HG02623 (cell line): ENCODE measurements around the gene CARD11.

Source experiments
- ATAC-seq: cut with Tn5 transposase; IDR thresholded peaks from one replicate; pipeline ENCODE4 v1.9.1; 2021; ENCODE audit warnings: moderate library complexity; ENCODE audit not compliant: unreplicated experiment

CARD11 gene

DNA sequence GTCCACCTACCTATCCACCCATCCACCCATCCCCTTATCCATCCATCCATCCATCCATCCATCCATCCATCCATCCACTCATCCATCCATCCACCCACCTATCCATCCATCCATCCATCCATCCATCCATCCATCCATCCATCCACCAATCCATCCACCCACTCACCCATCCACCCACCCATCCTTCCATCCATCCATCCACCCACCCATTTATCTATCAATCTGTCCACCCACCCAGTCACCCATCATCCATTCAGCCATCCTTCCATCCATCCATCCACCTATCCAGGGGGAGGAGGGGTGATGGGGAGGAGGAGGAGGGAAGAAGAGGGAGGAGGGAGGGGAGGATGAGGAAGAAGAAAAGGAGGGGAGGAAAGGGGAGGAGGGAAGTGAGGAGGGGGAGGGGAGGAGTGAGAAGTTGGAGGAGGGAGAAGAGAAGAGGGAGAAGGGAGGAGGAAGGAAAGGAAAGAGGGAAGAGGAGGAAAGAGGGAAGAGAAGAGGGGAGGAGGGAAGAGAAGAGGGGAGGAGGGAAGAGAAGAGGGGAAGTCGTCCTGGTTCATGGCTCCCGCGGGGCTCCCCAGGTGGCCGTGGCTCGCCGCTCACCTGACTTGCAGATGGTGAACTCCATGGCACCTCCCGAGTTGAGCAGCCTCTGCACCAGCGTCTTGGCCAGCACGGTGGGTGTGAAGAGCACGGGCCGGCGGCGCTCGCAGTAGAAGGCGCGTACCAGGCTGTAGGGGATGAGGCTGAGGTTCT is 130.8 kb downstream of the CARD11 start:
- ATAC-seq: no peak

GRCh38 chr7:2911466-2911865 is 132.2 kb downstream of the CARD11 start:
- no peak for ATAC-seq

GRCh38 chr7:2909471-2910039 is 134.1 kb downstream of the CARD11 start:
- no peak for ATAC-seq

- ATAC-seq: no peak
These were observed 134.6 kb downstream of the CARD11 start for GRCh38 chr7:2909043-2909442.

DNA sequence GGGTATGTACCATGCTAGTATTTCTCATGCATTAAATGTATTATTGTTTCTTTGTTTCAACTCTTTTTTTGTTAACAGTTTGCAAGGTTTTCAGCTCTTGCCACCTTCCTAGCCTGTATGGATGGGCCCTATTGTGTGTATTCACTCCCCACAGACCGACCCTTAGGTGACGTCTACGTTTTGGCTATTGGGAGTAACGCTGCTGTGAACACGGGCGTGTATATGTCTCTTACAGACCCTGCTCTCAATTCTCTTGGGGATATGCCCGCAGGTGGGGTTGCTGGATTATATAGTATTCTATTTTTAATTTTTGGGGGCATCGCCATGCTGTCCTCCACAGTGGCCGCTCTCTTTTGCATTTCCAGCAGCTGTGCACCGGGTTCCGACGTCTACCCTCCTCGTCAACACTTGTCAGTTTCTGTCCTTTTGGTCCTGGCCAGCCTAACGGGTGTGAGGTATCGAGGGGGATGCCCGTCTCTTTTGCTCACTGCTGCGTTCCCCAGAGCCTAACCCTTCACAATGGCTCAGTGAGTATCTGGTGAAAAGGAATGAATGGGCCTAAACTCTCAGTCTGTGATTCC is 135.5 kb downstream of the CARD11 start:
- ATAC-seq: no peak

DNA sequence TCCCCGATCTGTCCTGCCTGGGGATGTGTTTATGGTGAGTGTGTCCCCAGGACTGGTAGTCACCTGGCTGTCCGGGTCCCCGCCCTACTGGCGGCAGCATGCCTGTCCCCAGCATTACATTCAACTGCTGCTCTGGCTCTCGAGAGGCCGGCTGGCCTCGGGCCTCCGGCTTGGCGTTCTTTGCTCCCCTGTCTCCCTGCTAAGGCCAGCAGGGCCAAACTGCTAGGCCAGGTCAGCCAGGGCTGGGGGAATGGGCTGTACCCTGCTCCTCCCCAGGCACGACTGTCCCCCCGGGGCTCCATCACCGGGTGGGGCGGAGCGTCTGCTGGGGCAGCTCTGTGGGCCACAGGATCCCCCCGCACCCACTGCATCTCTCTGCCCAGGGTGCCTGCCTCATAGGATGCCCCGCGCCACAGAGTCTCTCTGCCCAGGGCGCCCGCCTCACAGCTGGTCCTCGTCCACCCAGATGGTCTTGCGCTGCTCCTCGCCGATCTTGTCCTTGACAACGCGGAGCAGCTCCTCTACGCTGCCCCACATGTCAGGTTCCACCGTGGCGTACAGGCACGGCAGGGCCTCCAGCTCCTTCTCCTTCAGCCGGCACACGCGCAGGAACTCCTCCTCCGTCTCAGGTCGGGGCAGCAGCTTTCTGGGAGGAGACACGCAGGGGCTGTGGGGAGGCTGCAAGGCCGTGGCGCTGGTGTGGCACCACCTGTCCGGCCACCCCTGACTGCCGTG is 137.3 kb downstream of the CARD11 start:
- no peak for ATAC-seq

- no peak for ATAC-seq
These were observed 138.2 kb downstream of the CARD11 start for GRCh38 chr7:2905500-2905899.

- ATAC-seq: no peak
These were observed 138.6 kb downstream of the CARD11 start for GRCh38 chr7:2905027-2905426.

DNA sequence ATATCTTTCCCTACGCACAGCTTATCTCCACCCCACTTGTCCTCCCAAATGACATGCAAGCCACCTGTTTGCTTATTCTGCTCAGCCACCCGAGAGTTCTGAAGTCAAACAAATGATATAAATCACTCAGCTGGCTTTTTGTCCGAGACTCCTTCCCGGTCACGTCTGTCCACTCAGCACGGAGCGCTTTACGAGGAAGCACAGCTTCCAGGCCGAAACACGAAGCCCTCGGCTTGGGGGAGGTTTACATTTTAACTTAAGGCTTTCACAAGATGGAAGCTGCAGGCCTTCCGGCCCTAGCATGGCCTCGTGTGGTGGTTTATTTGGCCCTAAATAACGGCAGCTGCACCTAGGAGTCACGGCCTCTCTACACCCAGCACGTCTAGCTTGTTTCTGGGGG is 139.5 kb downstream of the CARD11 start:
- ATAC-seq: no peak

DNA sequence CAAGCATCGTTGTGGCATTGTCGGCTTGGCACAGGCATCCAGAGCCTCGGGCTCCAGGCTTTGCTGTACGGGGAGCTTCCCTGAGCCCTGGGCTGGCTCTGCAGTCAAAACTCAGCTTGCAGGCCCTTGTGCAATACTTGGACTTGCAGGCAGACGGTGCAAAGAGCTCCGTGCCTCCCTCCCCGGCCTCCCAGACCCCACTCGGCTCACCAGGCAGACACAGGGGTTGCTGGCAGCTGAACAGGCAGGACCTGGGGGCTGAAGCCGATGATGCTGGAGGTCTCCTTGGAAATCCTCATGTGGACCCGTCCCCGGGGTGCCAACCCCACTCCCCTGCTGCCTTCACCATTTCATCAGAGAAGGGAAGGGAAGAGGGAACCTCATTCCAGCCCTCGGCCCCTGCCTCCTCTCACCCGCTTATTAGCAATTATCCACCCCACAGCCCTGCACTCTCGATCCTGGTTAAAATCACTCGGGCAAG is 139.9 kb downstream of the CARD11 start:
- ATAC-seq: no peak

GRCh38 chr7:2897023-2897422 is 146.6 kb downstream of the CARD11 start:
- ATAC-seq: no peak

DNA sequence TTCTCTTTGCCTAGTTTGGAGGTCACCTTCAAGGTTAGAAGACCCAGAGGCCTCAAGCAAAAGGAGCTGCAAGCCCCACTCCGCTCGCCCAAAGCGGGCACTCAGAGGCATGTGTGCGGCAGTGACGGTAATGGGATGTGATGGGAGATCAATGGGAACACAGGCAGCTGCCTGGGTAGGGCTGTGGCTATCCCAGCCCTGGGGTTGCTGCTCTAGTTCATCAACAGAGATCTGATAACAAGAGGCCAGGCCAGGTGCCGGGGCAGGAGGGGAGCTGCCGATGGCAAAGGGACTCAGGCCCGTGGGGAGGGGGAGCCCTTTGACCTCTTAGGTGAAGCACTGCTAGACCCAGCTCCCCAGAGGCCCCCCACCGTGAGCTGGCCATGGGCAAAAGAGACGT is 147.5 kb downstream of the CARD11 start:
- ATAC-seq: no peak

GRCh38 chr7:2894118-2894940 is 149.3 kb downstream of the CARD11 start:
- peak; percentile 78 for ATAC-seq

DNA sequence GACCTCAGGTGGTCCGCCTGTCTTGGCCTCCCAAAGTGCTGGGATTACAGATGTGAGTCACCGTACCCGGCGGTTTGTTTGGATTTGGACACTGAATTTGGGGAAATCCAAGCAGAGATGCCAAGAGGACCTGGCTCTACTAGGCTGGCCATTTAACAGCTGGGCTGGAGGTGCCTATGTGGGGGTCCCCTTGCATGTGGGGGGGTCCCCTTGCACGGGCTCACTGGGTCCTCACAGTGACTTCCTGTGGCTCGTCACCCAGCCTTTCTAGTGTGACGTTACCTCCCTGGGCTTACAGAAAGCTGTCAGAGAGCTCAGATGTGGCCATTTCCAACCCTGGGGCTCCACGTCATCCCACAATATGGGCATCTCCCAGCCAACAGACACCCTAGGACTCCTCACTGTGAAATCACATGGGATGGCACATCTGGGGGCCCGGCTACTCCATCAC is 150.2 kb downstream of the CARD11 start:
- no peak for ATAC-seq

DNA sequence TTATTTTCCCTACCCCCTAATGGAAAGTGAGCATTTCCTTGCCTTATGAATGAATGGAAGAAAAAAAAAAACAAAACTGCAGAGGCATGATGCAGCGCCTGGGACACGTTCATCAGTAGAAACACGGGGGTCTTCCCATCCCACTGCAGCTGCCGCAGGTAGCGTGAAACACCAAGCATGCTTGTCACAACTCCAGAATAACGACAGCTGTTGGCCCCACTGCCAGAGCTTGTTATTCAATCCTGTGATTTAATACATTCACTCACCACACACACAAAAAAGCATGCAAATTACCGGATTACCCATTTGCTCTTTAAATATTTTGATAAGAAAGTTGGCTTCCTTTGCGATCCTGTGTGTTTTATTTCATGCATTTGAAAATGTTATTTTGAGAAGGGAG is 151.1 kb downstream of the CARD11 start:
- no peak for ATAC-seq

- ATAC-seq: no peak
These were observed 155.9 kb downstream of the CARD11 start for GRCh38 chr7:2887816-2888215.

- ATAC-seq: no peak
These were observed 156.8 kb downstream of the CARD11 start for GRCh38 chr7:2886900-2887299.

GRCh38 chr7:2886391-2886790 is 157.3 kb downstream of the CARD11 start:
- ATAC-seq: no peak

DNA sequence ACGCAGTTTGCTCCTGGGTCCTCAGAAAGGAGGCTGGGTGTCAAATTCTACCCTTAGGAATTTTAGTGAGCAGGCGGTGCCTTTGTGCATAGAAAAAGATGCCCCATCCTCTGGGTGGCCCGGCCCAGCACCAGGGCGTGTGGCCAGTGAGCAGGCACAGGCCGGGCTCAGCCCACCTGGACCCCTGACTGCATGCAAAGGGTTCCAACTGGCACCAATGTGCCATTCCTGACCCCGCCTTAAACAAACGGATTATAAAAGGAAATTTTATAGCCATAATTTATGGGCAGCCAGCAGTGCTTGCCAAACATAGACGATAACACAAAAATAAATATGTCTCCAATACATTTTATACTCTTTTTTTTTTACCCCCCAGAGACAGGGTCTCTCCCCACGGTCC is 159.5 kb downstream of the CARD11 start:
- no peak for ATAC-seq

GRCh38 chr7:2883101-2883500 is 160.6 kb downstream of the CARD11 start:
- no peak for ATAC-seq

DNA sequence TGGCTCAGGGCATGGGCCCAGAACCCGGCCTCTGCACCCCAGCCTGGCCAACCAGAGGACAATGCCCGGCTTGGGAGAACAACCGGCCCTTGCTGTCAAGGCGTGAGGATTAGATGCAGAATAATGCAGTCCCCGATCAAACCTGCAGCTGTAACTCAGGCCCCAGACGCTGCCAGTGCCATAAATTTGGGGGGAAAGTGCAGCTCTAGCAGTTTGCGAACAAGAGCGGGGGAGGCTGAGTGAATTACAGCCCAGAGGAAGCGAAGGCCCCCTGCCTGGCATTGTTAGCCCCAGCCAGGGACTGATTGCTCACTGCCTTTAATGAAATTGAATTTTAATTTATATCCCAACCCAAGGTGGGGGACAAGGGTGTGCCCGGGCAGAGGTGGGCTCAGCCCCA is 161.6 kb downstream of the CARD11 start:
- no peak for ATAC-seq
